AG04449 (cell line): Measurements from ENCODE around the gene SLC22A12.

Source experiments
- CTCF ChIA-PET: fragments of 350-600 bp; formaldehyde crosslinking; extraction: SDS; loops from one replicate; lab custom pipeline; 2021; ENCODE audit warnings: antibody characterized with exemption; lab: Yijun Ruan, JAX
- POLR2A ChIA-PET: fragments of 400-600, 350-600 bp; formaldehyde crosslinking; extraction: SDS; loops from one replicate; lab custom pipeline; 2020; ENCODE audit warnings: antibody characterized with exemption, inconsistent platforms; lab: Yijun Ruan, JAX
- DNase-seq: peaks from one replicate; pipeline ENCODE4 v3.0.0-alpha.2; 2010; ENCODE audit warnings: low read depth, low spot score
- H3K4me3 ChIP-seq: 2 replicates; pipeline ENCODE4 v1.5.1; 2011; ENCODE audit warnings: low read depth, mild to moderate bottlenecking, control low read depth, low read length
- TF ChIP-seq, protein P1 (sequence below): IDR thresholded peaks from one replicate; pipeline ENCODE4 v1.5.1; 2011; ENCODE audit warnings: mild to moderate bottlenecking, moderate library complexity, low read length, control low read depth, inconsistent platforms; ENCODE audit not compliant: insufficient read depth; ENCODE audit errors: missing control alignments

SLC22A12 gene

DNA sequence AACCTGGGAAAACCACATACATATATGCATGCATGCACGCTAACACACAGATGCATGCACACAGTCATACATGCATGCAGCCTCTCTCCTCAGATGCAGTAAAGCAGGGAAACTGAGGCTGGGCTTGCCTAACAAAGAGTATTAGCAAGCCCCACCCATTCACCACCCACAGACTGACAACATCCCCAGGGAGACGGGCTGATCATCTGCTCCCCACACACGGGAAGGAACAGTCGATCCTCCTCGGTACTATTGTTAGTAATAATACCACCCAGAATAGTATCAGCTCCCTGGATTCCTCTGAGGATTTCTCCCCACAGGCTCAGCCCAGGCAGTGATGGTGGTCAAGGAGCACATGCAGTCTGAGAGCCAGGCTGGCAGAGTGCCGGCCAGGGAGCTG, 41.2 kb downstream of the SLC22A12 start:
- POLR2A ChIA-PET: no interaction called here
- TF ChIP-seq, protein P1, sequence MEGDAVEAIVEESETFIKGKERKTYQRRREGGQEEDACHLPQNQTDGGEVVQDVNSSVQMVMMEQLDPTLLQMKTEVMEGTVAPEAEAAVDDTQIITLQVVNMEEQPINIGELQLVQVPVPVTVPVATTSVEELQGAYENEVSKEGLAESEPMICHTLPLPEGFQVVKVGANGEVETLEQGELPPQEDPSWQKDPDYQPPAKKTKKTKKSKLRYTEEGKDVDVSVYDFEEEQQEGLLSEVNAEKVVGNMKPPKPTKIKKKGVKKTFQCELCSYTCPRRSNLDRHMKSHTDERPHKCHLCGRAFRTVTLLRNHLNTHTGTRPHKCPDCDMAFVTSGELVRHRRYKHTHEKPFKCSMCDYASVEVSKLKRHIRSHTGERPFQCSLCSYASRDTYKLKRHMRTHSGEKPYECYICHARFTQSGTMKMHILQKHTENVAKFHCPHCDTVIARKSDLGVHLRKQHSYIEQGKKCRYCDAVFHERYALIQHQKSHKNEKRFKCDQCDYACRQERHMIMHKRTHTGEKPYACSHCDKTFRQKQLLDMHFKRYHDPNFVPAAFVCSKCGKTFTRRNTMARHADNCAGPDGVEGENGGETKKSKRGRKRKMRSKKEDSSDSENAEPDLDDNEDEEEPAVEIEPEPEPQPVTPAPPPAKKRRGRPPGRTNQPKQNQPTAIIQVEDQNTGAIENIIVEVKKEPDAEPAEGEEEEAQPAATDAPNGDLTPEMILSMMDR: no peak
- no peak for DNase-seq

DNA sequence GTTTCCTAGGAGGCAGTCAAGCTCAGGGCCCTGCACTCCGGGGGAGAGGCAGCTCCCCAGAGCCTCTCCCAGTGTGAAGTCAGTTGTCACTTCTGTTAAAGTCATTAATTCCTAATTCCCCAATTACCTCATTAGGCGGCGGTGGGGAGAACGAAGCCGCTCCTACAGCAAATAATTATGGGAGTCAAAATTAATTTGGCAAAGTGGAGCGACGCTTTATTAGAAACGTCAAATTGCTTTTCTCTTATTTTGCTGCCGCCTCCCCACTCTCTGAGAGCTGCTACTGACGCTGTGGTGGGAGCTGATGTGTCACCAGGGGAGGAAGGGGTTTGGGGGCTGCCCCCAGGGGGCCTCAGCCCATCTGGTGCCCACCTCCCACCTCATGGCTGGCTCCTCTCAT, 41.6 kb downstream of the SLC22A12 start:
- DNase-seq: no peak
- ChIA-PET CTCF (interaction anchor here (0.7 to 3.7 kb wide), 5 partner anchors 17 to 56 kb away, joined by 3 to 15 read pairs (median 4); no protein-coding TSS in a partner anchor), POLR2A (no interaction called here)
- H3K4me3 ChIP-seq: no peak overlapping the region
- TF ChIP-seq, protein P1: no peak

More for the DNA sequence above, 41.2 kb downstream of the SLC22A12 start:
- H3K4me3 ChIP-seq: no peak overlapping the region
- CTCF ChIA-PET: interaction anchor here (0.7 to 3.7 kb wide), 5 partner anchors 17 to 56 kb away, joined by 3 to 15 read pairs (median 4); no protein-coding TSS in a partner anchor

DNA sequence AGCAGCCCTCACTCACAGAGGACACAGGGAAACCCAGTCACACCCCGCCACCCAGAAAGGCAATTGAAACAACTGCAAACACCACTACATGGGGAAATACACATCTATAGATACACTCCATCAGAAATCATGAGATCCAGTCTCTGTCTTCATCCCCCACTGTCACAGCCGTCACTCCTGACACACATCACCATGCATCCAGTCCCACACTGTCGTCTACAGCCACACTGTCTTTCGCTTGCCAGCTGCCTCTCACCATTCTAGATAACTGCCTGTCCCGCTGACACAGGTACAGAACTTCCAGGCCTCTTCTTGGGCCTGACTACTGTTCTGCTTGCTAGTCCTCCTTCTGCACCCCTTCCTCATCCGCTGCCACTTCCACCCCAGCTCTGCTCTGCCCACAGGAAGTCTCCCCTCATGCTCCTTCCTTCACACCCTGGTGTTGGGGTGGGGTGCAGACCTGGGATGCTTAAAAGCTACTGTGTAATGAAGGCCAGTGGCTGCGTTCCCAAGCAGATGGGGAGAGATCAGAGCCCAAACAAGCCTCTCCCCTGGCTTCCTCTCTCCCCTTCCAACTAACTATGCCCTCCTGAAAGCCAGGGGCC, 42.6 kb downstream of the SLC22A12 start:
- ChIA-PET POLR2A (no interaction called here), CTCF (interaction anchor here (1.0 to 3.7 kb wide), 5 partner anchors 16 to 185 kb away, joined by 3 to 15 read pairs (median 5); no protein-coding TSS in a partner anchor)
- no peak overlapping the region for H3K4me3 ChIP-seq
- TF ChIP-seq, protein P1: no peak
- no peak for DNase-seq

DNA sequence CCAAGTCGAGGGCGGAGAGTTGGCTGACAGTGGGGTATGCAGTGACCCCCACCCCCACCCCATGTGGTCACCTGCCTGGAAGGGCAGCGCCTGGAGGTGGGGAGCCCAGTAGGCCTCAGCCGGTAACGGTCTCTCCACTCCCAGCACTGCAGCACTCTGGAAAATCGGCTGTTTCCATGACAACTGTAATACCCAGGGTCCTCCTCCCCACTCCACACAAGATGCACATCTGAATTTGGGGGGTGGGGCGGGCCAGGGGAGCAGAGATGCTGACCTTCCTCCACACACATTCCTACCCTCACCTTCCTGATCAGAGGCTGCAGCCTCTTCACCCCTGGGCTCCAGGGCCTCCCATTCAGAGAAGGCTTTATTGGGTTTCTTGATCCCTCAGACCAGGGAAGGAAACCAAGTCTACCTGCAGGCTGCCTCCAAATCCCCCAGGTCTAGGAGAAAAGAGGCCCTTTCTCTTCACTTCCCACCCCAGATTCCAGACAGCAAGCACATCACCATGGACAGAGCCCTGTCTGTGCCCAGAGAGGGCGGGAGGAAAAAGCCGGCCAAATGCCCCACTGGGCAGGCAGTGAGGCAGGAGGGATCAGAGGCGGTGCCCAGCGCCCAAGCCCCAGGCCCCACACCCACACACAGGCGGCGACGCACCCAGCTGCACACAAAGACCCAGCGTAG, 46.5 kb downstream of the SLC22A12 start:
- H3K4me3 ChIP-seq: no peak overlapping the region
- ChIA-PET POLR2A (no interaction called here), CTCF (no interaction called here)
- TF ChIP-seq, protein P1: no peak
- no peak for DNase-seq

DNA sequence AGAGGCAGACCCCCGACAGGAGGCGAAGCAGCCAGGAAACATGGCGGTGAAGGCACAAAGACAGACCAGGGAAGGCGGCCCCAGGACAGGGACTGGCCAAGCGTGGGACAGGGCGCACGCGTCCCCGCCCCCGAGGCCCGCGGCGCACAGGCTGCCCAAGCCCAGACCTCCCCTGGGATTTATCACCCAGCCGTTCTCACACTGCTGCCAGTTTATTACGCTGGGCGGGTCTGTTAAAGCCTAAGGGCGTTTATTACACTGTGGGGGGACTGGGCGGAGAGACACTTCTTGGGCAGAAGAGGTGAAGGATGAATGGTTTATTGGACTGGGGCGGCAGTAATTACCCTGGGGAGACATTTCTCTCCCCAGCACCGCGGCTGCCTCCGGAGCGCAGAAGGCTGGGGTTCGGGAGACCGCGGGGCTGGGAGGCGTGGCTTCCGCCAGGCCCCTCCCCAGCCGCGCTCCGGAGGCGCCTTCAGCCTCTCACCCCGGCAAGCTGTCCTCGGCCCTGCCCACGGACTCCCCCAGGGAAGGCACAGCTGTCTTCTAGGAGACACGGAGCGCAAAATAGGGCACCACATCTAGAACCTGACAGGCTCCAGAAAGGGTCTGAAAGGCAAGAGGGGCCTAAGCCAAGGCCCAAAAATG, 47.1 kb downstream of the SLC22A12 start:
- POLR2A ChIA-PET: no interaction called here
- DNase-seq: no peak
- no peak overlapping the region for H3K4me3 ChIP-seq
- TF ChIP-seq, protein P1: no peak
- CTCF ChIA-PET: interaction anchor here (1.4 to 2.7 kb wide), 3 partner anchors 10 to 15 kb away, joined by 3 to 21 read pairs (median 10); no protein-coding TSS in a partner anchor

DNA sequence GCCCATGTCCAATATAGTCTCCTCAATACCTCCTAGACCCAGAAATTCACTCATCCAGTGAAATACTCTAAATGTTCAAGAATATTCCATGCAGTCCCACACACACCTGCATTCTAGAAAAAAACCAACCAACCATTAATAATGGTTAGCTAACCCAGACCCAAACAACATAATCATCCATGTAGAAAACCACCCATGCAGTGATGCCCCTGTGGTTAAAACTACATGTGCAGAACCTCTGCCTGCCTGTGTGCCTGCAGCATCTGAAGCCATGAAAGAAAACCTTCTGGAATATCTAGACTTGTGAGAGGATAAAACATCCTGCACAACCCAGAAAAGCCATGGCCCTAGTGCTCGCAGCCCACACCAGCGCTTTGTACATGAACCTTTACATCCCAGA, 47.8 kb downstream of the SLC22A12 start:
- POLR2A ChIA-PET: no interaction called here
- H3K4me3 ChIP-seq: no peak overlapping the region
- TF ChIP-seq, protein P1: no peak
- CTCF ChIA-PET: interaction anchor here (1.2 to 2.7 kb wide), 5 partner anchors 9 to 190 kb away, joined by 3 to 21 read pairs (median 6); no protein-coding TSS in a partner anchor
- no peak for DNase-seq
